GM12875 (cell line): ENCODE results near the gene HIVEP1.

ENCODE experiments used
- H3K4me3 ChIP-seq: one replicate; pipeline ENCODE4 v1.5.1; 2011; ENCODE audit warnings: low read depth, low read length, control low read depth
- TF ChIP-seq, protein P1 (sequence below): IDR thresholded peaks from 2 replicates; pipeline ENCODE4 v1.5.1; 2011; ENCODE audit warnings: low read depth, mild to moderate bottlenecking, control low read depth, inconsistent platforms, low read length, moderate library complexity, borderline replicate concordance; ENCODE audit not compliant: insufficient read depth

HIVEP1 gene

DNA sequence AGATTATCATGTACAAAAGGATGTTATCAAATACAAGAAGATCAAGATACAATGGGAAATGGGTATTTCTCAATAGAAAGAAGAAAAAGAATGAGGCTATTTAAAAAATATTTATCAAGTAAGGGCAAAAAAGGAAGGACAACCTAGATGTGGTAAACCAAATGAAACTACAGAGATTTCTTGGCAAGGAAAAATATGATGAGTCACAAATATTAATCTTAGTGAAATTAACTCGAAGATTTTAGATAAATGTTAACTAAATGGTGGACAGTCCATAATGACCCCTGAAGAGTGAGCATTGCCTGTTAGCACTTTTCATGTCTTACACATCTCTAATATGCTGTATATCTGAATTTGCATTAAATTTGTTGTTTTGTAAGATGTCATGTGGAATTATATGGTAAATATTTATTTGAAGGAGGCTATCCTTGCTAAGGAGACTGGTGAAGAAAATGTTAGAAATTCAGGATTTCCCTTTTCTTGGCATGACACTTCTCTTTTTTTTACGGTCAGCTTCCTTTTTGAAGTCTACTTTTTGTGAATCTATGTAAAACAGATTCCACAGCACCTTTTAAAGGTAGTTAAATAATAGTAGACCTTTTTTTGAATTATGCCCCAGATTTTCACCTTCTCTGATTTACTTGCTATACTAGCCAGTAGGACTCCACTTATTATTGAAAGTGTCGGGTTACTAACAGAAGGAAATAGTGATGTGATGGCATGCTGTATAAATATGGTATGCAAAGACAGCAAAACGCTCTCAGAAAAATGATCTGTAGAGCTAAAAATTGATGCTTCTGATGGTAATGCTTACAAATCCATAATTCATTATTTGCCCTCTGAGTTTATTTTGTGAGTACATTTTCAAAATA is 120.5 kb downstream of the HIVEP1 start:
- H3K4me3 ChIP-seq: no peak overlapping the region
- TF ChIP-seq, protein P1, sequence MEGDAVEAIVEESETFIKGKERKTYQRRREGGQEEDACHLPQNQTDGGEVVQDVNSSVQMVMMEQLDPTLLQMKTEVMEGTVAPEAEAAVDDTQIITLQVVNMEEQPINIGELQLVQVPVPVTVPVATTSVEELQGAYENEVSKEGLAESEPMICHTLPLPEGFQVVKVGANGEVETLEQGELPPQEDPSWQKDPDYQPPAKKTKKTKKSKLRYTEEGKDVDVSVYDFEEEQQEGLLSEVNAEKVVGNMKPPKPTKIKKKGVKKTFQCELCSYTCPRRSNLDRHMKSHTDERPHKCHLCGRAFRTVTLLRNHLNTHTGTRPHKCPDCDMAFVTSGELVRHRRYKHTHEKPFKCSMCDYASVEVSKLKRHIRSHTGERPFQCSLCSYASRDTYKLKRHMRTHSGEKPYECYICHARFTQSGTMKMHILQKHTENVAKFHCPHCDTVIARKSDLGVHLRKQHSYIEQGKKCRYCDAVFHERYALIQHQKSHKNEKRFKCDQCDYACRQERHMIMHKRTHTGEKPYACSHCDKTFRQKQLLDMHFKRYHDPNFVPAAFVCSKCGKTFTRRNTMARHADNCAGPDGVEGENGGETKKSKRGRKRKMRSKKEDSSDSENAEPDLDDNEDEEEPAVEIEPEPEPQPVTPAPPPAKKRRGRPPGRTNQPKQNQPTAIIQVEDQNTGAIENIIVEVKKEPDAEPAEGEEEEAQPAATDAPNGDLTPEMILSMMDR: no peak

DNA sequence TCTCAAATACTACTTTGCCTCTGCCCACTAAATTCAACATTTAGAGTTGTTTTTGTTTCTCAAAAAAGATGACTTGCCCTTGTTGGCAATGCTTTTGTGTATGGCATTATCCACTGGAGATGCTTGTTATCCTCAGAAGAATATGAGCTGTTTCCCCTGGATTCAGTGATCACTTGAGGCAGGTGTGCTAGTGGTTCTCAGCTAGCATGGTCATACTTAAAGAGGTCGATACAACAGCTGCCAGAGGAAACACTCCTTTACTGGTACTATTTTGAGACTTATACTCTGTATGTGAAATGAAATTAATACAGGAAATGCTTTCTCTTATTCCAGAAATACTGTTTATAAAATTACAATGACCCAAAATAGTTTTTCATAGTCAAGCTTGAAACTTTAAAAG is 122.5 kb downstream of the HIVEP1 start:
- TF ChIP-seq, protein P1: no peak
- H3K4me3 ChIP-seq: no peak overlapping the region

DNA sequence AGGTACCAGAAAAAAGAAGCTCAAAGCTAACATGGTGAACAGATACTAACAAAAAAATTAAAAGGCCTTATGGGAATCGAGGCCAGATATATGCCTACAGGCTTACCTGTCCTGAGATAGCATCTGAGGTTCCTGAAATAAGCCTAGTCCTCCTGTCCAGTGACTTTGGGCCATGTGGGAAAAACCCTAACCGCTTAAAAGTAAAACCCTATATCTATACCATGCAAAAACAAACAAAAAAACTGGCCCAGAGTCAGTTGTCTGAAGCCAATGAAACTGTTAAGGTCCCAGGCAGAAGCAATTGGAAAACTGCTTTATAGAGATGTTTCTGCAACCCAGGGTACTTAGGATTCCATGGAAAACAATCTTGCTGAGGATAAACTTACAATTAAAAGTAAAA is 122.9 kb downstream of the HIVEP1 start:
- TF ChIP-seq, protein P1: no peak
- no peak overlapping the region for H3K4me3 ChIP-seq

DNA sequence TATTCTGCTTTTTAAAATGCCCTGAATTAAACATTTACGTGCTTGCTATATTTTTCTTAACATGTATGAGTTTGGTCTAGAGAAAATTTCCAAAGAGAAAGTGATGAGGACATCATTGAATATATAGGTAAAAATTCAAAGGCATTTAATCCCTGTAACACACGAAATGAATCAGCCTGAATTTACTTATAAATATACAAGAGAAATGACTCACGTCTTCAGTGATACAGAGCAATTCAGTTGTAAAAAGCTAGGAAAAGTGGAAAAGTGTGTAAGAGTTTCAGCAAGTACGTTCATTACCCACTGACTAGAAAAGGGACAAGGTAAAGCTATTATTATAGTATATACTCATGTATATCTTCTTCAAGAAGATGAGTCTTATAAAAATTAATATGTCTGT is 124.8 kb downstream of the HIVEP1 start:
- TF ChIP-seq, protein P1: no peak
- H3K4me3 ChIP-seq: no peak overlapping the region

DNA sequence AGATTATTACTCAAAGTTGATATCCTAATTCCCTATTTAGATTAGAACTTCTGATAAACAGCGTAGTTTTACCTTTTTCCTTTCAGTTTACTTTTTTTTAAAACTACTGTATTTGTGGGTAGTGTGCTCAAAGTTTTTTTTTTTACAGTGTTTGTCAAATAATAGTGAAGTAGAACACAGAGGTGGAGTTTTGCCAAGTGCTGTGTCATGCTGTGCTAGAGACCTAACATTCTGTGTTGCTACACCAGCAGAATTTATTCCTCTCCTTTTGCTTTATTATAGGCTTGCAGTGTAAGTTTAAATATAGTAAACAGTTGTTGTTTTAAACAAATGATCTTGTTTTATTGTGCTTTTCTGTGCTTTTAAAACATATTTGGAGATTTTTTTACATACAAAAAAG is 125.4 kb downstream of the HIVEP1 start:
- TF ChIP-seq, protein P1: no peak
- H3K4me3 ChIP-seq: no peak overlapping the region

DNA sequence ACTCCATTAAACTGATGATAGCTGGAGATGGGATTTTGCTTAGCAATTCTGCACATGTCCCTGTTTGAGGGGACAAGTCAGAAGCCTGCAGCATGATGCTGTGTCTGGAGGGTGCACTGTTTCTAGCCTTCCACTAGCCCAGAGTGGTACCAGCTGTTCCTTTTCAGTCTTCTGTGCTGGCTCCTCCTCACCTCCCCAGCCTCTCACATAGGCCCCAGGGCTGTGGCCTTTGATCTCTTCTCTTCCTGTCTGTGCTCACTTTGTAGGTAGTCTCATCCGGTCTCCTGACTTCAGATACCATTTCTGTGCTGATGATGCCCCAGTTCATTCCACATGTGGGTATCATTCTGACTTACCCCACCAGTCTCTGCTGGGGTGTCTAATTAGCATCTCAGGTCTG is 126.3 kb downstream of the HIVEP1 start:
- TF ChIP-seq, protein P1: no peak
- no peak overlapping the region for H3K4me3 ChIP-seq

DNA sequence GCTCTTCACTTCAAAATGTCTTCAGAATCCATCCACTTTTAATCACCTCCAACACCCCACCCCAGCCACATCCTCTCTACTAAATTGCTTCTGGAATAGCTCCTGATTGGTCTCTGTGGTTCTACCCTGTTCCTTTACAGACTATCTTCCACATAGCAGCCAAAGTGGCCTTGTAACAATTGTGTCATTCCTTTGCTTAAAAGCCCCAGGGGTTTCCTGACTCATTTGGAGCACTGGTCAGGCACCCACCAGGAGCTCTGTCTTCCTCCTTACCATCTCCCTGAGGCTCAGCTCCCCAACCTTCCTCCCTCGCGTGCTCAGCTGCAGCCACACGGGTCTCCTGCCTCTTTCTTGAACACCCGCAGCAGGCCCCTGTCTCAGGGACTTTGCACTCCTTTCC is 126.8 kb downstream of the HIVEP1 start:
- no peak overlapping the region for H3K4me3 ChIP-seq
- TF ChIP-seq, protein P1: no peak
